Spleen (tissue), 11 donors: ENCODE data around the gene CYP26C1. TPM values are rescaled to one million over a fixed set of nuclear protein-coding genes. Genes with fewer than 3 reads are reported as not detected.

Source experiments
- DNase-seq: peaks from one replicate; pipeline ENCODE4 v3.0.0-alpha.2; 2020
- H3K27ac ChIP-seq, 8 donors: fragments of 200-600 bp; sonication (generic) in 7 of 8; 1 replicate in 4 of 8; 2 replicates in 4 of 8; pipeline versions ENCODE4 v1.5.0 to v1.8.0; 2016 to 2021; ENCODE audit warnings: inconsistent platforms in 4 of 8, mild to moderate bottlenecking in 4 of 8, moderate library complexity in 1 of 8
- H3K27me3 ChIP-seq, 7 donors: fragments of 200-600 bp; sonication (generic) in 6 of 7; replicated peaks in 1 of 7; 1 replicate in 4 of 7; 2 replicates in 3 of 7; pipeline versions ENCODE4 v1.5.0 to v1.8.0; 2016 to 2021; ENCODE audit warnings: inconsistent platforms in 3 of 7, mild to moderate bottlenecking in 1 of 7
- H3K36me3 ChIP-seq, 6 donors: fragments of 200-600 bp; sonication (generic) in 5 of 6; 1 replicate in 4 of 6; 2 replicates in 2 of 6; pipeline versions ENCODE4 v1.5.0 to v1.8.0; 2016 to 2021; ENCODE audit warnings: inconsistent platforms in 2 of 6
- H3K4me1 ChIP-seq, 6 donors: fragments of 200-600 bp; sonication (generic) in 5 of 6; 1 replicate in 3 of 6; 2 replicates in 3 of 6; pipeline versions ENCODE4 v1.5.0 to v1.8.0; 2016 to 2021; ENCODE audit warnings: inconsistent platforms in 3 of 6
- H3K4me3 ChIP-seq, 8 donors: fragments of 200-600 bp; sonication (generic) in 7 of 8; 1 replicate in 4 of 8; 2 replicates in 4 of 8; pipeline versions ENCODE4 v1.5.0 to v1.8.0; 2016 to 2021; ENCODE audit warnings: inconsistent platforms in 4 of 8, mild to moderate bottlenecking in 4 of 8, moderate library complexity in 2 of 8
- H3K9me3 ChIP-seq, 8 donors: fragments of 200-600 bp; sonication (generic) in 7 of 8; 1 replicate in 4 of 8; 2 replicates in 4 of 8; pipeline versions ENCODE4 v1.5.0 to v1.8.0; 2016 to 2021; ENCODE audit warnings: inconsistent platforms in 4 of 8
- CTCF ChIP-seq, 11 experiments: fragments of 200-600 bp in 7 of 11; fragments of 450-650 bp in 4 of 11; sonication (generic) in 4 of 11; IDR thresholded peaks in 8 of 11; conservative IDR thresholded peaks in 3 of 11; 1 replicate in 7 of 11; 2 replicates in 4 of 11; pipeline versions ENCODE4 v1.4.0 to v1.8.0; 2016 to 2021; ENCODE audit warnings: antibody characterized with exemption in 11 of 11, inconsistent platforms in 4 of 11, mild to moderate bottlenecking in 1 of 11
- POLR2A ChIP-seq, 3 donors: fragments of 450-650 bp; IDR thresholded peaks; one replicate each; pipeline ENCODE4 v1.5.1; 2017; ENCODE audit warnings: antibody characterized with exemption in 3 of 3, mild to moderate bottlenecking in 1 of 3
- POLR2AphosphoS5 ChIP-seq, 3 donors: sonication (generic); formaldehyde crosslinking; IDR thresholded peaks; one replicate each; pipeline ENCODE4 v1.5.1; 2017; ENCODE audit warnings: antibody characterized with exemption in 3 of 3
- WGBS, 5 donors: extraction: QIAGEN DNeasy Blood & Tissue Kit in 3 of 5; methylation state at CpG; one replicate each; pipeline versions ENCODE4 v1.1.5 to v1.1.7; 2013 to 2018; 5-methylcytosine and 5-hydroxymethylcytosine counted together
- intact Hi-C: fragments of 100-400 bp; cut with DNase I; formaldehyde crosslinking; loops from one replicate; pipeline ENCODE4 v1.15.0; 2023; ENCODE audit warnings: low total_unique reads
- polyA plus RNA-seq, 3 donors: library from polyadenylated mRNA; stranded (reverse); fragments of 200-250 nt; gene quantifications; one replicate each; pipeline ENCODE4 v1.2.1, GENCODE V29; 2013
- total RNA-seq, 7 donors: library from RNA; depleted of rRNA in 3 of 7; stranded (reverse); fragments of >200 nt in 3 of 7; fragmentation: NEBNext Ultra II Directional in 4 of 7; extraction: Animal tissue kit (Norgen Biotek cat#: 25700) in 4 of 7; gene quantifications; one replicate each; pipeline versions ENCODE4 v1.1.0 to v1.2.1, GENCODE V29; 2016 to 2021
- donor health status: healthy with polysubstance abuse.
- donor health status: DM: no; HTN: no; CAD: no; lungs with moderate emphysema.
- donor health status: DM: no; HTN: no; CAD: no.
- donor health status: Bipolar disorder and iron deficiency.
- donor health status: healthy.
- donor health status: DM: no; HTN: no; CAD: no.
- donor health status: DM: yes; HTN: yes; CAD: no.

The CYP26C1 gene
- total and polyA plus RNA-seq, 10 donors: 0.04 to 1.3 (median 0.39) TPM

- no peak for TF ChIP-seq POLR2A (IDR thresholded peaks at IDR 0.05)
- TF ChIP-seq POLR2AphosphoS5 (IDR thresholded peaks at IDR 0.05): no peak
- no peak for TF ChIP-seq CTCF (IDR thresholded peaks at IDR 0.05 in 8 of 11, conservative IDR thresholded peaks at IDR 0.05 in 3 of 11)
- 1 to 10% (median 4%) methylated on average over 33 to 67 of the region's 67 CpGs for WGBS, 5 donors
Observed at GRCh38 chr10:93074597-93075368, 14.2 kb downstream of the CYP26C1 start.

GRCh38 chr10:93075369-93076221, 15.0 kb downstream of the CYP26C1 start:
- intact Hi-C loops: no loop called here

More at GRCh38 chr10:93074597-93075368, 14.2 kb downstream of the CYP26C1 start:
- no peaks in the 10 kb centered on the region for H3K9me3 ChIP-seq
- peaks cover 9 to 100% (median 75%) of the 10 kb centered on the region in 7 donors for H3K27me3 ChIP-seq
- peak overlapping the region in 7 of 8 donors; percentile 34 to 68 (median 40) for H3K4me3 ChIP-seq
- H3K4me1 ChIP-seq: peaks cover 35 to 50% (median 41%) of the 10 kb centered on the region in 6 donors
- H3K27ac ChIP-seq: no peak overlapping the region
- DNase-seq: no peak
- no peaks in the 10 kb centered on the region for H3K36me3 ChIP-seq
- intact Hi-C loops: no loop called here

DNA sequence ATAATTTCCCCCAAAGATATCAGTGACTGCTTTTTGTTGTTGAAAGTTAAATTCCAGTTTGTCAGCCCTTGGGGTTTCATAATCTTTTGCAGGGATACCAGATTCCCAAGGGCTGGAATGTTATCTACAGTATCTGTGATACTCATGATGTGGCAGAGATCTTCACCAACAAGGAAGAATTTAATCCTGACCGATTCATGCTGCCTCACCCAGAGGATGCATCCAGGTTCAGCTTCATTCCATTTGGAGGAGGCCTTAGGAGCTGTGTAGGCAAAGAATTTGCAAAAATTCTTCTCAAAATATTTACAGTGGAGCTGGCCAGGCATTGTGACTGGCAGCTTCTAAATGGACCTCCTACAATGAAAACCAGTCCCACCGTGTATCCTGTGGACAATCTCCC, 16.3 kb downstream of the CYP26C1 start:
- H3K9me3 ChIP-seq: no peaks in the 10 kb centered on the region
- no peak for DNase-seq
- WGBS, 5 donors: 60 to 82% (median 68%) methylated on average over 2 of the region's 2 CpGs
- H3K27me3 ChIP-seq: peaks cover 7 to 99% (median 66%) of the 10 kb centered on the region in 7 donors
- peaks cover 32 to 49% (median 43%) of the 10 kb centered on the region in 6 donors for H3K4me1 ChIP-seq
- no peak overlapping the region for H3K4me3 ChIP-seq
- no peak for TF ChIP-seq CTCF (IDR thresholded peaks at IDR 0.05 in 8 of 11, conservative IDR thresholded peaks at IDR 0.05 in 3 of 11)
- TF ChIP-seq POLR2A (IDR thresholded peaks at IDR 0.05): no peak
- no peak for TF ChIP-seq POLR2AphosphoS5 (IDR thresholded peaks at IDR 0.05)
- intact Hi-C loops: no loop called here
- no peaks in the 10 kb centered on the region for H3K36me3 ChIP-seq
- H3K27ac ChIP-seq: no peak overlapping the region

More at GRCh38 chr10:93075369-93076221, 15.0 kb downstream of the CYP26C1 start:
- Histone ChIP-seq H3K4me1 (peaks cover 35 to 58% (median 47%) of the 10 kb centered on the region in 6 donors), H3K36me3 (no peaks in the 10 kb centered on the region), H3K9me3 (no peaks in the 10 kb centered on the region), H3K4me3 (peak overlapping the region in 2 of 8 donors; percentile 38 to 68), H3K27ac (no peak overlapping the region), H3K27me3 (peaks cover 9 to 100% (median 73%) of the 10 kb centered on the region in 7 donors)
- TF ChIP-seq CTCF (IDR thresholded peaks at IDR 0.05 in 8 of 11, conservative IDR thresholded peaks at IDR 0.05 in 3 of 11) (no peak), POLR2A (IDR thresholded peaks at IDR 0.05) (no peak), POLR2AphosphoS5 (IDR thresholded peaks at IDR 0.05) (no peak)
- 22 to 41% (median 24%) methylated on average over 19 to 25 of the region's 25 CpGs for WGBS, 5 donors
- no peak for DNase-seq
